Renal pelvis (tissue), 12 donors: ENCODE results near the gene MGAT5. TPM values are rescaled to one million over a fixed set of nuclear protein-coding genes. Genes with fewer than 3 reads are reported as not detected.

Source experiments
- DNase-seq: peaks from one replicate; pipeline ENCODE4 v3.0.0-alpha.2; 2013
- long read RNA-seq, 16 experiments: transcript quantifications; one replicate each; lab custom pipeline, GENCODE V29; 2026
- polyA plus RNA-seq, 3 donors: library from polyadenylated mRNA; unstranded; fragments of 120-200 nt; gene quantifications; one replicate each; pipeline ENCODE4 v1.2.1, GENCODE V29; 2013; ENCODE audit not compliant: insufficient read length in 3 of 3

The MGAT5 gene, protein sequence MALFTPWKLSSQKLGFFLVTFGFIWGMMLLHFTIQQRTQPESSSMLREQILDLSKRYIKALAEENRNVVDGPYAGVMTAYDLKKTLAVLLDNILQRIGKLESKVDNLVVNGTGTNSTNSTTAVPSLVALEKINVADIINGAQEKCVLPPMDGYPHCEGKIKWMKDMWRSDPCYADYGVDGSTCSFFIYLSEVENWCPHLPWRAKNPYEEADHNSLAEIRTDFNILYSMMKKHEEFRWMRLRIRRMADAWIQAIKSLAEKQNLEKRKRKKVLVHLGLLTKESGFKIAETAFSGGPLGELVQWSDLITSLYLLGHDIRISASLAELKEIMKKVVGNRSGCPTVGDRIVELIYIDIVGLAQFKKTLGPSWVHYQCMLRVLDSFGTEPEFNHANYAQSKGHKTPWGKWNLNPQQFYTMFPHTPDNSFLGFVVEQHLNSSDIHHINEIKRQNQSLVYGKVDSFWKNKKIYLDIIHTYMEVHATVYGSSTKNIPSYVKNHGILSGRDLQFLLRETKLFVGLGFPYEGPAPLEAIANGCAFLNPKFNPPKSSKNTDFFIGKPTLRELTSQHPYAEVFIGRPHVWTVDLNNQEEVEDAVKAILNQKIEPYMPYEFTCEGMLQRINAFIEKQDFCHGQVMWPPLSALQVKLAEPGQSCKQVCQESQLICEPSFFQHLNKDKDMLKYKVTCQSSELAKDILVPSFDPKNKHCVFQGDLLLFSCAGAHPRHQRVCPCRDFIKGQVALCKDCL
- polyA plus RNA-seq, result 10 to 100 TPM; 44.3 to 47.4 (median 46.4) TPM
- long read RNA-seq, donor 1, full-length matches to known transcripts, result 1 of 1 reads
- long read RNA-seq, donor 1, partial matches to known transcripts, result 0 of 1 reads
- long read RNA-seq, donor 1, other reads (novel, unspliced or antisense), result 0 of 1 reads
- long read RNA-seq, donor 2, full-length matches to known transcripts, result 4 of 4 reads
- long read RNA-seq, donor 2, partial matches to known transcripts, result 0 of 4 reads
- long read RNA-seq, donor 2, other reads (novel, unspliced or antisense), result 0 of 4 reads
- long read RNA-seq, donor 3, full-length matches to known transcripts, result 1 of 45 reads
- long read RNA-seq, donor 3, partial matches to known transcripts, result 44 of 45 reads
- long read RNA-seq, donor 3, other reads (novel, unspliced or antisense), result 0 of 45 reads
- long read RNA-seq, donor 4, partial matches to known transcripts, result 0 of 2 reads
- long read RNA-seq, donor 4, other reads (novel, unspliced or antisense), result 0 of 2 reads
- long read RNA-seq, donor 5, partial matches to known transcripts, result 0 of 1 reads
- long read RNA-seq, donor 5, other reads (novel, unspliced or antisense), result 0 of 1 reads
- long read RNA-seq, donor 6, full-length matches to known transcripts, result 5 of 5 reads
- long read RNA-seq, donor 6, partial matches to known transcripts, result 0 of 5 reads
- long read RNA-seq, donor 6, other reads (novel, unspliced or antisense), result 0 of 5 reads
- long read RNA-seq, donor 7, full-length matches to known transcripts, result 3 of 3 reads
- long read RNA-seq, donor 7, partial matches to known transcripts, result 0 of 3 reads
- long read RNA-seq, donor 7, other reads (novel, unspliced or antisense), result 0 of 3 reads
- long read RNA-seq, donor 8, result 0 reads
- long read RNA-seq, donor 9, full-length matches to known transcripts, result 6 of 6 reads
- long read RNA-seq, donor 9, partial matches to known transcripts, result 0 of 6 reads
- long read RNA-seq, donor 9, other reads (novel, unspliced or antisense), result 0 of 6 reads
- long read RNA-seq, donor 10, partial matches to known transcripts, result 5 of 8 reads
- long read RNA-seq, donor 10, other reads (novel, unspliced or antisense), result 0 of 8 reads
- long read RNA-seq, donor 11, full-length matches to known transcripts, result 5 of 5 reads
- long read RNA-seq, donor 11, partial matches to known transcripts, result 0 of 5 reads
- long read RNA-seq, donor 11, other reads (novel, unspliced or antisense), result 0 of 5 reads
- long read RNA-seq, donor 12, full-length matches to known transcripts, result 4 of 4 reads
- long read RNA-seq, donor 12, partial matches to known transcripts, result 0 of 4 reads
- long read RNA-seq, donor 12, other reads (novel, unspliced or antisense), result 0 of 4 reads
- long read RNA-seq, donor 13, full-length matches to known transcripts, result 2 of 2 reads
- long read RNA-seq, donor 13, partial matches to known transcripts, result 0 of 2 reads
- long read RNA-seq, donor 13, other reads (novel, unspliced or antisense), result 0 of 2 reads
- long read RNA-seq, donor 14, result 0 reads
- long read RNA-seq, donor 15, full-length matches to known transcripts, result 4 of 4 reads
- long read RNA-seq, donor 15, partial matches to known transcripts, result 0 of 4 reads
- long read RNA-seq, donor 15, other reads (novel, unspliced or antisense), result 0 of 4 reads
- long read RNA-seq, donor 16, partial matches to known transcripts, result 43 of 47 reads
- long read RNA-seq, donor 16, other reads (novel, unspliced or antisense), result 0 of 47 reads

DNA sequence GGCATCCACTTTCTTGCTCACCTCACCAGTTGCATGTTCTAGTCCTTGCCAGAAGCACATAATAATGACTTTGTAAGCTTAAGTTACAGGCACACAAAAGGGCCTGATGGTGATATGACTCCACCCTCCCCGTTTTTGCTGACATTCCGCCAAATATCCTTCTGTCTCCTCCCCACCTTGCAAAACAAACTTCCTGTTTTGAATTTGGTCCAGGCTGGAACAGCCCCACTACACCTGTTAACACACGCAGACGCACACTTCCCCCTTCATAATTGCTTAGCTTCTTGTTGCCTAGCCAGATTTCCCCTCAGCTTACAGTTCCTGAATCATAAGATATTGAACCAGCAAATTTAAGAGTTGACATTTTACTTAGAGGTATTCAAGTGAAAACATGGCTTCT lies at the start of gene MGAT5:
MGAT5 (plus strand) TSS at position 269 of the 400 bp plus-strand sequence. CDS start 332 bp downstream, outside the sequence.
- DNase-seq, result no peak

DNA sequence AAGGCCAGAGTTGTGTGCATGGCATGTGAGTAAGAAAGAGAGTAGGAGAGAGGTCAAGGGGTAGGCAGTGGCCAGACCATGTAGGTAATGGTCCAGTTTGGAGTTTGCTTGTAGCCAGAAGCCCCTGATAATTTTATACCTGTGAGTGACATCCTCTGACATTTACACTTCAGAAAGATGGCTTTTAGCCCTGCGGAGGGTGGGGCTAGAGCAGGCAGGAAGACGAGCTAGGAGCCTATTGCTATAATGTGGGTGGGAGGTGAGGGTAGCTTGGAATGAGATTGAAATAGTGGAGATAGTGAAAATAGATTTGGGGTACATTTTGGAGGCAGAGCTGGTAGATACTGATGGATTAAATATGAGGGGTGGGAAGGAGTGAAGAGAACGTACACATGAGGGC lies 48.8 kb upstream of the MGAT5 start:
- no peak for DNase-seq

DNA sequence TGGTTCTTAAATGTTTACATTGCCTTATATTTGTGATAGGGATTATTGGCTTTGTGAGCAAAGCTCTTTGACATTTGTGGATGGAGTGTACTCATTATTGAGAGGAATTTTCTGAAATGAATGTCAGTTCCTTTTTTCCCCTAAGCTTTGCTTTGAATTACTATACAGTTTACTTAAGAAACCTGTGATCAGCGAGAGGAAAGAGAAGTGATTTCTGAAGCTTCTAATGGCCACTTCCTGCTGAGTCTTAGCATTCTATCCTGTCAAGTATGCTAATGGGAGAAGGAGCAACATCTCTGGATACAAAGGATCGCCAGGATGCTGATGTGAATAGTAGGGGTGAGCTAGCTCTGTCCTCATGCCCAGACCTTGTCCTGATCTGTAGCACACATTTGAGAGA lies 47.8 kb upstream of the MGAT5 start:
- DNase-seq, result no peak

- DNase-seq, result no peak
These were observed 47.3 kb upstream of the MGAT5 start for GRCh38 chr2:134206573-134206972.

GRCh38 chr2:134207589-134208209 lies 46.2 kb upstream of the MGAT5 start:
- DNase-seq, result no peak

GRCh38 chr2:134208825-134209224 lies 45.0 kb upstream of the MGAT5 start:
- DNase-seq, result no peak

DNA sequence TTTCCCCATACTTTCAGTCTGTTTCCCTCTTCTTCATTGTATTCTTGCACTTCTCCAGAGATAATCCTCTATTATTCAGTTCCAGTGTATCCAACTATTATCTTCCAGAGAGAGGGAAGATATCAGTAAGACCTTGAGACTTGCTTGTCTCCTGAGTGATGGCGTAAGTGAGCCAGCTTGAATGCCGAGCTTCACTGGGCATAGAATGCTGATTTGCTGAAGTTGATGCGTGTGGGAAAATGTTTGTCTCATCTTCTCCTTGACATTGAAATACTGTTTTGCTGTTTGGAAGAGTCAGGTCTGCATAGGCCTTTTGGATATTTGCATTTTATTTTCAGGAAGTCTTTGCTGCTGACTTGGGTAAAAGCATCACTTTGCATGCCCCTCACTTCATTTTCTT lies 41.1 kb upstream of the MGAT5 start:
- DNase-seq, result no peak

- DNase-seq, result no peak
These were observed 37.6 kb upstream of the MGAT5 start for GRCh38 chr2:134216152-134216829.

DNA sequence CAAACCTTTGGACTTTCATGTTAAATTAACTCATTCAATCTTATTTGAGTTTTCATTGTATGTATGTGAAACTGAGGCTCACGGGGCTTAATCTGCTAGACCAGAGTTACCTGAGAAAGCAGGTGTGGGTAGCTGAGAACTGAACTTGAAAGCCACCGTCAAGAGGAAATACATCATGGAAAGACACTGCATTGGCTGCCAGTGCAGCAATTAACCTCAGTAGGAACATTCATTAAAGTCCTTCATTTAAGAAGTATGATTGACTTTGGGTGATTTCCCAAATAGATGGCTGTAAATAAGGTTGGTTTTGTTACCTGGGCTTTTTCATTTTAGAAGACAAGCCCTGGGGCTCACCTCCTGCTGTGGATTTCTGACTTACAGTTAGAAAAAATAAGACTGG lies 36.5 kb upstream of the MGAT5 start:
- no peak for DNase-seq

DNA sequence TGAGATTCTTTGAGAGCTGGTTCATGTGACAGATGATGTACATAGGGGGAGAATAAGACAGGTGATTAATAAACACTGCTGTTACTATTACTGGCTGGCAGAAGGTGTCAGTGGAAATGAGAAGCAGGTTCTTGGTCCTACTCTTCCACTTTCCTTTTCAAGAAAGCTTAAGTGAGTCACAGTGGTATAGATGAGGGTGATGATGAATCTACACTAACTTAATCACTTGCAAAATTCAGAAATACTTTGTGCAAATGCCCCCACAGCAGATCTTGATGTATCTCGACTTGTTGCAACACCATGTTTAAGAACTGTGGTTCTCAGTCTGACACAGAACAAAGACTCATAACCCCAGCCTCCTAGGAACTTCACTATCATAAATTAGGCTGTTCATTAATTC lies 35.9 kb upstream of the MGAT5 start:
- DNase-seq, result no peak

DNA sequence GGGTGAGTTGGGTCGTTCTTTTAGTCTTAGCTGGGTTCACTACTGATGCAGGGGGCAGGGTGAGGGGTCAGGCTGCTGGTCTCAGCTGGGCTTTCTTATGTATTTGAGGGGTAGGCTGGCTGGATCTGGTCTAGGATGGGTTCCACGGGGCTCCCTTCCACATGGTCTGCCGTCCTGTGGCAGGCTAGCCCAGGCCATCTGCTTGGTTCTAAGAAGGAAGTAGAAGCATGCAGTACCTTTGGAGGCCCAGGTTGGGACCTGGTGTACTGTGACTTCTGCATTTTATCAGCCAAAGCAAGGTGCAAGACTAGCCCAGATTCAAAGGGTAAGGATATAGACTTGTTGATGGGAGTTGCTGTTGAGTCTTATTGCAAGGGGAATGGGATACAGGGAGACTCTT lies 35.5 kb upstream of the MGAT5 start:
- no peak for DNase-seq

- no peak for DNase-seq
These were observed 34.8 kb upstream of the MGAT5 start for GRCh38 chr2:134218930-134219658.

DNA sequence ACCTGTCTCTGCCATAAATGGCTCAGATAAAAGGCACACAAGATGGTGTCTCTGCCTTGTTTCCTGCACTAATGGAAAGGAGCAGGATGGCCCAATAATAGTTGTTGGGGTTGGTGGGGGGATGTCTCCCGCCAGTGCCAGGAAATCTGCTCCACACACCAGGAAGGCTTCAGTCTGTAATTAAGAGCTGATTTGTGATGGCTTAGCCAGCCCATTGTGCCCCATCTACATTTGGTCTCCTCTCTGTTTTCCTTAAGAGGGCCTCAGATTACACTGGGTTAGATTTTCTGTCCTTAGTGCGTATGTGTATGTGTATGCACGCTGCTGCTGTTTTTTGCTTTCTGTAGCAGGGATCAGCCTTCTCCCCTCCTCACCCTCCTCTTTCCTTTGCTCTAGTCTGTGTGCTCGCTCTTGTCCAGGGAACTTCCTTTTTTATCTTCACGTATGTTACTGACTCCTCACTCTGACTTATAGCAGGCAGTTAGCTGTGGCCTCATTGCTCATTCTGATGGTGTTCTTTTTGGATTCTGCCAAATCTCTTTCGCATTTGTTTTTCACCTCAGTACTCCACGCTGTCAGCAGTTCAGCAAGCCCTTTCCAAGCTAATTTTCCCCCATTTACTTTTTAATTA lies 33.4 kb upstream of the MGAT5 start:
- no peak for DNase-seq

- no peak for DNase-seq
These were observed 29.9 kb upstream of the MGAT5 start for GRCh38 chr2:134224005-134224404.

DNA sequence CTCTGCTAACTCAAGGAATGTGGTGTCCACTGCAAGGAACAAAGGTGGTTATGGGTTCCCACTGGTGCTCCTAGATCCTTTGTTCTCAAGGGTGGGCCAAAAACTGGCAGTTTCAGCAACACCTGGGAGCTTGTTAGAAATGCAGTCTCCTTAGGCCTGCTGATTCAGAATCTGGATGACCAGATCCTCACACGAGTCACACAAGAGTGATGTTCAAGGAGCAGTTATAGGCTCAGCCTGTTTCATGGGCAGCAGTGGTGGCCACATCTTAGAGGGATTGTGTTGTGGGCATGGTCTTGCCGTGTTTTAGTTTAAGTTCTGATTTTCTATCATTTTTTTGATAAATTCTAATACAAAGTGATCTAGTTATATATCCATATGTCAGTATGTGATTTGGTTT lies 28.7 kb upstream of the MGAT5 start:
- no peak for DNase-seq

DNA sequence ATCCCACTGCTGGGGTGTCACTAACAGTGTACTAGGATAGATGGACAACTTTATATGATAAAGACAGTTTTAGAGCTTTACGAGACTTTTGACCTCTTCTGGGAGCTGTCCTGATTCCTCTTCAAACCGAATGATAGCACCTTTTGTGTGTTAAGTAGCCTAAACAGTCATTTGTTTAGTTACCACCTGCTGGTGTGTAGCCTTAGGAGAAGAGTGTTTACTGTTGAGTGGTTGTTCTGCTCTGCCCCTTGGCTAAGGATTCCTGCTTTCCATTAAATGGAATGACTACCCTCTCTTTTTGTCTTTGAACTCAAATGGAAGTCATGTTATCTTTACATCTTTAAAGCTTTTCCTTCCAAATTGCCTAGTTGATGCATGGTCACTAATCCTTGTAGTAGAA lies 28.0 kb upstream of the MGAT5 start:
- DNase-seq, result no peak

GRCh38 chr2:134226601-134227000 lies 27.3 kb upstream of the MGAT5 start:
- DNase-seq, result no peak
